ENCODE measurements around the gene TMEM25.

GRCh38 chr11:118521892-118522311 lies 9.1 kb upstream of the TMEM25 start:
- TF ChIP-seq CTCF (IDR thresholded peaks at IDR 0.05; ENCODE audit: low read depth, low read length, poor library complexity, severe bottlenecking) (no peak), EZH2phosphoT487 (IDR thresholded peaks at IDR 0.05; ENCODE audit: borderline replicate concordance, low read length) (no peak)

Data from DOHH2 (cell line).